ENCODE data around the gene TTC7B. TPM values are rescaled to one million over a fixed set of nuclear protein-coding genes. Genes with fewer than 3 reads are reported as not detected.
A peak's percentile ranks its signal among the peaks of the same experiment; 100 is the strongest.

TTC7B gene
- total RNA-seq, 4 donors from 2014 or later, result 35.0 to 78.7 (median 36.8) TPM

GRCh38 chr14:90804292-90805083 lies 11.7 kb downstream of the TTC7B start:
- Histone ChIP-seq H3K4me1 (peaks cover 24 to 33% of the 10 kb centered on the region in 2 donors), H3K9me3 (no peaks in the 10 kb centered on the region), H3K36me3 (no peaks in the 10 kb centered on the region), H3K27ac (peak overlapping the region; percentile 16 to 63 (median 53)), H3K4me3 (no peak overlapping the region), H3K27me3 (no peaks in the 10 kb centered on the region)
- DNase-seq (no peak), ATAC-seq (no peak)
- intact Hi-C loops (cut with DNase I; ENCODE audit: low total_unique reads) (no loop called here), in situ Hi-C loops (cut with MboI; ENCODE audit: low sequenced_read_pairs in 4 of 4) (loop anchor here in 1 of 4 donors (25.0 kb wide), 1 partner anchor 817 kb away; no protein-coding TSS in a partner anchor)
- TF ChIP-seq CTCF (IDR thresholded peaks at IDR 0.05 in 4 of 5, conservative IDR thresholded peaks at IDR 0.05 in 1 of 5) (no peak), POLR2A (IDR thresholded peaks at IDR 0.05) (no peak)

- ATAC-seq, result no peak
- Histone ChIP-seq H3K27ac (peak overlapping the region; percentile 16 to 63 (median 53)), H3K27me3 (no peaks in the 10 kb centered on the region), H3K9me3 (no peaks in the 10 kb centered on the region), H3K36me3 (no peaks in the 10 kb centered on the region), H3K4me3 (no peak overlapping the region), H3K4me1 (peaks cover 18 to 21% of the 10 kb centered on the region in 2 donors)
- intact Hi-C loops (cut with DNase I; ENCODE audit: low total_unique reads) (no loop called here), in situ Hi-C loops (cut with MboI; ENCODE audit: low sequenced_read_pairs in 4 of 4) (loop anchor here in 1 of 4 donors (25.0 kb wide), 1 partner anchor 816 kb away; no protein-coding TSS in a partner anchor)
- TF ChIP-seq POLR2A (IDR thresholded peaks at IDR 0.05), result no peak
- no peak for TF ChIP-seq CTCF (IDR thresholded peaks at IDR 0.05 in 4 of 5, conservative IDR thresholded peaks at IDR 0.05 in 1 of 5)
- no peak for DNase-seq
Measured at GRCh38 chr14:90803249-90803648, 13.0 kb downstream of the TTC7B start.

GRCh38 chr14:90799420-90799819 lies 16.8 kb downstream of the TTC7B start:
- Histone ChIP-seq H3K27ac (no peak overlapping the region), H3K4me3 (no peak overlapping the region), H3K4me1 (peaks cover 0 to 8% of the 10 kb centered on the region in 2 donors), H3K27me3 (no peaks in the 10 kb centered on the region), H3K36me3 (no peaks in the 10 kb centered on the region), H3K9me3 (no peaks in the 10 kb centered on the region)
- TF ChIP-seq CTCF (IDR thresholded peaks at IDR 0.05 in 4 of 5, conservative IDR thresholded peaks at IDR 0.05 in 1 of 5) (no peak), POLR2A (IDR thresholded peaks at IDR 0.05) (no peak)
- intact Hi-C loops (cut with DNase I; ENCODE audit: low total_unique reads) (no loop called here), in situ Hi-C loops (cut with MboI; ENCODE audit: low sequenced_read_pairs in 4 of 4) (no loop called here)
- no peak for DNase-seq
- no peak for ATAC-seq

- intact Hi-C loops (cut with DNase I; ENCODE audit: low total_unique reads), result no loop called here
- Histone ChIP-seq H3K4me3 (no peak overlapping the region), H3K4me1 (peaks cover 0 to 3% of the 10 kb centered on the region in 2 donors), H3K36me3 (no peaks in the 10 kb centered on the region), H3K27me3 (no peaks in the 10 kb centered on the region), H3K9me3 (no peaks in the 10 kb centered on the region), H3K27ac (peak overlapping the region in 1 of 4 donors; percentile 5)
- DNase-seq (no peak), ATAC-seq (no peak)
- in situ Hi-C loops (cut with MboI; ENCODE audit: low sequenced_read_pairs in 4 of 4), result no loop called here
- no peak for TF ChIP-seq POLR2A (IDR thresholded peaks at IDR 0.05)
- TF ChIP-seq CTCF (IDR thresholded peaks at IDR 0.05 in 4 of 5, conservative IDR thresholded peaks at IDR 0.05 in 1 of 5), result no peak
Measured at GRCh38 chr14:90797919-90798318, 18.3 kb downstream of the TTC7B start.

Data from gastrocnemius medialis (tissue), 4 donors.